Cardiac muscle cell (in vitro differentiated cells and primary cell): ENCODE data around the gene LCN9. TPM values are rescaled to one million over a fixed set of nuclear protein-coding genes. Genes with fewer than 3 reads are reported as not detected.
"Not testable (repeated sequence)": the region's sequence is repeated elsewhere in the genome, so short reads cannot be mapped to it uniquely, and the experiment has no call there.

Experiments used
- DNase-seq, 2 donors: peaks; one replicate each; pipeline versions ENCODE4 v3.0.0 to v3.0.0-alpha.2; 2010 to 2017; ENCODE audit warnings: low read depth in 1 of 2, low spot score in 1 of 2
- H3K27ac ChIP-seq: fragments of 200-600 bp; sonication (generic); 2 replicates; pipeline ENCODE4 v1.5.1; 2016
- H3K27me3 ChIP-seq: fragments of 200-600 bp; sonication (generic); 2 replicates; pipeline ENCODE4 v1.6.0; 2016; ENCODE audit warnings: control low read depth
- H3K36me3 ChIP-seq: fragments of 200-600 bp; sonication (generic); 2 replicates; pipeline ENCODE4 v1.5.1; 2016; ENCODE audit warnings: control low read depth
- H3K4me1 ChIP-seq: fragments of 200-600 bp; sonication (generic); 2 replicates; pipeline ENCODE4 v1.8.1; 2017; ENCODE audit warnings: low read depth, mild to moderate bottlenecking, mixed run types
- H3K4me3 ChIP-seq: fragments of 200-600 bp; sonication (generic); 2 replicates; pipeline ENCODE4 v1.5.1; 2016; ENCODE audit warnings: mild to moderate bottlenecking
- H3K9me3 ChIP-seq: fragments of 200-600 bp; sonication (generic); 2 replicates; pipeline ENCODE4 v1.5.1; 2017; ENCODE audit warnings: low read depth, mild to moderate bottlenecking, control low read depth
- polyA plus RNA-seq: library from polyadenylated mRNA; unstranded; fragments of >200 nt; fragmentation: Nextera tagmentation; extraction: Ambion mirVana; gene quantifications from 2 replicates; pipeline ENCODE4 v1.2.1, GENCODE V29; 2016
- total RNA-seq: library from RNA; depleted of rRNA; stranded (reverse); fragments of >200 nt; gene quantifications from 2 replicates; pipeline ENCODE4 v1.2.3, GENCODE V29; 2016
- TF ChIP-seq, protein P1 (sequence below): IDR thresholded peaks from 2 replicates; pipeline ENCODE4 v1.5.1; 2012; ENCODE audit warnings: low read depth, mild to moderate bottlenecking, low read length

Gene LCN9
- total and polyA plus RNA-seq, 2 experiments from 2014 or later = 0.17 TPM; not detected in 1

DNA sequence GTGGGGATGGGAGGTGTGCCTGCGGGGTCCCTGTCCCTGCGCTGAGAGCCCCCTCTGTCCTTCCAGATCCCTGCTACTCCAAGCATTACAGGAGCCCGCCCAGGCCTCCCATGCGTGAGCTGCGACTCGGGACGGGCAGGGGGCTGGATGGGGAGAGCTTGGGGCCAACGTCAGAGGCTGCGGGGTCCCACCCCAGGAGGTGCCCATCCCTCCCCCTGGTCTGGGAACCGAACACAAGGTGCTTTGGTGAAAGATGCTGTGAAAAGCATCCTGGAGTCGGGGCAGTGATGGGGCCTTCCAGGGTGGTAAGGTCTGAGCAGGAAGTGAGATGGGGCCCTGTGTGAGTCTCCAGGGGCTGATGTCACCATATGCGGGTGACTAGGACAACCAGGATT lies 2.7 kb downstream of the LCN9 start:
- no peak for DNase-seq
- Histone ChIP-seq H3K9me3 (no peaks in the 10 kb centered on the region), H3K27me3 (no peaks in the 10 kb centered on the region), H3K4me1 (peaks cover 8% of the 10 kb centered on the region), H3K4me3 (no peak overlapping the region), H3K36me3 (no peaks in the 10 kb centered on the region), H3K27ac (no peak overlapping the region)
- TF ChIP-seq, protein P1, sequence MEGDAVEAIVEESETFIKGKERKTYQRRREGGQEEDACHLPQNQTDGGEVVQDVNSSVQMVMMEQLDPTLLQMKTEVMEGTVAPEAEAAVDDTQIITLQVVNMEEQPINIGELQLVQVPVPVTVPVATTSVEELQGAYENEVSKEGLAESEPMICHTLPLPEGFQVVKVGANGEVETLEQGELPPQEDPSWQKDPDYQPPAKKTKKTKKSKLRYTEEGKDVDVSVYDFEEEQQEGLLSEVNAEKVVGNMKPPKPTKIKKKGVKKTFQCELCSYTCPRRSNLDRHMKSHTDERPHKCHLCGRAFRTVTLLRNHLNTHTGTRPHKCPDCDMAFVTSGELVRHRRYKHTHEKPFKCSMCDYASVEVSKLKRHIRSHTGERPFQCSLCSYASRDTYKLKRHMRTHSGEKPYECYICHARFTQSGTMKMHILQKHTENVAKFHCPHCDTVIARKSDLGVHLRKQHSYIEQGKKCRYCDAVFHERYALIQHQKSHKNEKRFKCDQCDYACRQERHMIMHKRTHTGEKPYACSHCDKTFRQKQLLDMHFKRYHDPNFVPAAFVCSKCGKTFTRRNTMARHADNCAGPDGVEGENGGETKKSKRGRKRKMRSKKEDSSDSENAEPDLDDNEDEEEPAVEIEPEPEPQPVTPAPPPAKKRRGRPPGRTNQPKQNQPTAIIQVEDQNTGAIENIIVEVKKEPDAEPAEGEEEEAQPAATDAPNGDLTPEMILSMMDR = no peak

DNA sequence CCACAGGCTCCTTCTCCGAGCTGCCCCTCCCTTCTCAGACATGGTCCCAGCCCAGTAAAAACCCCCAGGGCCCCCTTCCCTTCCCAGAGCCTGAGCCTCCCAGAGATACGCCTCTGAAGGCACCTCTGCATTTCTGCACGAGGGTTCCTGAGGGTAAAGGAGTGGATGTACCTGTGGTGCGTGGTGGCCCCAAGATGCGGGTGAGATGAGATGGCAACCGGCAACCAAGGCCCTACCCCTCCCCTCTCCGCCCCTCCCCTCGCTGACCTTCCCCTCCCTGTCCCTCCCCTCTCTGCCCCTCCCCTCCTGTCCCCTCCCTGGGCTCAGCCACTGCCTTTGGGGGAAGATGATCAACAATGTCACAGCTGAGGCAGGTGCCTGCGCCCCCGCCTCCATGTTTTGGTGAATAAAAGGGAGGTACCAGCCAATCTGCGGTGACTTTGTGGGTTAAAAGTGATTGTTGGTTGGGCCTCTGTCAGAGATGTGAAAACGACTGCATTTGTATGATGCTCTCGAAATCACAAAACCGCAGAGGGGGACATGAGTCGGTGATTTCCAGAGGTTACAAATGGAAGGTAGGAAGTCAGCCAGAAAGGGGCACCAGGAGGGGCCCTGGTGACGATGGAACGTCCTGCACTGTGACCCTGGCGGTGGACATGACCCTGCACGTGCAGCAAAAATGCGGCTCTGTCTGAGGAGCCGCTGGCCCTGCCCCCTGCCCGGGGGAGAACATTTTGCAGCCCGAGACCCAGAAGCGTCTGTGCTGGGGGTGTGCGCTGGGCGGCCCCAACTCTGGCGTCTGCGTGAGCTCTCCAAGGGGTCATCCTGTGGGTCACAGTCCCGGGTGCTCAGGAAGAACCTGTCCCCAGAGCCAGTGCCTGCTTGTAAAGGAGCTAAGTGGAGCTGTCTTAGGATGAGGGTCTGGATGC lies 3.7 kb downstream of the LCN9 start:
- TF ChIP-seq, protein P1 = no peak
- Histone ChIP-seq H3K36me3 (no peaks in the 10 kb centered on the region), H3K27ac (no peak overlapping the region), H3K4me1 (peaks cover 8% of the 10 kb centered on the region), H3K4me3 (no peak overlapping the region), H3K9me3 (no peaks in the 10 kb centered on the region), H3K27me3 (no peaks in the 10 kb centered on the region)
- DNase-seq = no peak

DNA sequence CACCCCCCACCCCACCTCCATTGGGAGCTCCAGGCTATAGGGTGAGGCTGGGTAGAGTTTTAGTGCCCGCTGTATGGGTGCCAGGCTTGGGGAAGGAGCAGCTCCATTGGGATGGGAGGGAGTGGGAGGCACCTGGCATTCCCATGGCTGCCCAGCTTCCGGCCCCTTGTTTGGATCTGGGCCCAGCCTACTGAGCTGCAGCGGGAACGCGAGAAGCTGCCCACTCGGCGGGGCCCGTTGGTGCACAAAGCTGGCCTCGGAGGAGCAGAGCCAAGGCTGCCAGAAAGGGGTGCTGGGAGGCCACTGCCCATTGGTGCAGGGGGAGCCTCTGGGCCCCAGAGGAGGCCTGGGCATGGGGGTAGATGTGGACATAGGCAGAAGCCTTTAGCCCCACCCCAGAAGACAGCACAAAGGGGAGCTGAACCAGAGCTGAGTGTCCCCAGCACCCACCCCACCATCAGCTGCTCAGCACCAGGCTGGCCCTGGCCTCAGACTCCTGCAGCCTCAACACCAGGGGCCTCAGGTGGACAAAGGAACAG lies 4.4 kb downstream of the LCN9 start:
- Histone ChIP-seq H3K4me3 (no peak overlapping the region), H3K27me3 (no peaks in the 10 kb centered on the region), H3K4me1 (peaks cover 1% of the 10 kb centered on the region), H3K27ac (no peak overlapping the region), H3K9me3 (no peaks in the 10 kb centered on the region), H3K36me3 (no peaks in the 10 kb centered on the region)
- DNase-seq = no peak
- TF ChIP-seq, protein P1 = no peak

DNA sequence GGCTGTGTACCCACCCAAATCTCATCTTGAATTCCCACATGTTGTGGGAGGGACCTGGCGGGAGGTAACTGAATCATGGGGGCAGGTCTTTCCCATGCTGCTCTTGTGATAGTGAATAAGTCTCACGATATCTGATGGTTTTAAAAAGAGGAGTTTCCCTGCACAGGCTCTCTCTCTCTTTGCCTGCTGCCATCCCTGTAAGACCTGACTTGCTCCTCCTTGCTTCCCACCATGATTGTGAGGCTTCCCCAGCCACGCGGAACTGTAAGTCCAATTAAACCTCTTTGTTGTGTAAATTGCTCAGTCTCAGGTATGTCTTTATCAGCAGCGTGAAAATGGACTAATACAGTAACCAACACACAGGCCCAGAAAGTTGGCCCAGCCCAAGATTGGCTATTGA lies 5.9 kb downstream of the LCN9 start:
- H3K9me3 ChIP-seq, H3K4me3 ChIP-seq, H3K27me3 ChIP-seq, H3K27ac ChIP-seq, DNase-seq, H3K36me3 ChIP-seq, H3K4me1 ChIP-seq: not testable (repeated sequence)

DNA sequence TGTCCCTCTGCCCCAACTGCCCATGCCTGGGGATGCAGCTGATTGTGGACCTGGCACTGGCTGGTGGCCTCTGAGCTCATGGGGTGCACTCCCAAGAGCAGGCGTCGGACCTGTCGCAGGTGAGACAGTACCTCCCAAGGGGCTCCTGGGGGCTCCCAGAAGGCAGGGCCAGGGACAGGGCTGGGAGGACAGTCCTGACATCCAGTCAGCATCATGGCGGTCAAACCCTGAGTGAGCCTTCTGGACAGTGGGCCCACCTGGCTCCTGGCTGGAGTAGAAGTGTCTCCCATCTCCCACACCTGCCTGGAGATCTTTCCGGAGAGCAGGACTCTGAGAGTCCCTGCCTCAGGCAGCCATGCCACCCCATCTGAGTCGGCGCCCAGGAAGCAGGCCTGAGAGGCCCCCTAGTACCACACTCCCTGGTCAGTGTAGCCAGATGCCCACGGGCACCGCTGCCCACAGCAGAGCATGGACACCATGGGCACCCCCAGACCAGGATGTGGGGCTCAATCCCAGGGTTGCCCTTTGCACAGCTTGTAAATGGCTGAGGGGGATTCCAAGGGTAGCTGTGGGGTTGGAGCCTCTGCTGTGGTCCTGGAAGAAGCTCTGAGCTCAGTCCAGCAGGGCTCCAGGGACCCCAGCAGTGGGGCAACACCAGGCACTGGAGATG lies 6.6 kb downstream of the LCN9 start:
- no peak overlapping the region for H3K4me3 ChIP-seq
- no peak for DNase-seq
- H3K27me3 ChIP-seq = no peaks in the 10 kb centered on the region
- TF ChIP-seq, protein P1 = no peak
- no peak overlapping the region for H3K27ac ChIP-seq
- H3K9me3 ChIP-seq = no peaks in the 10 kb centered on the region
- H3K36me3 ChIP-seq = no peaks in the 10 kb centered on the region
- no peaks in the 10 kb centered on the region for H3K4me1 ChIP-seq
